Body of pancreas (tissue), 4 donors: ENCODE measurements around the gene RGSL1.

Source experiments
- POLR2A ChIP-seq, 3 donors: fragments of 450-650 bp; IDR thresholded peaks; one replicate each; pipeline ENCODE4 v1.6.1; 2016; ENCODE audit warnings: antibody characterized with exemption in 3 of 3, mild to moderate bottlenecking in 2 of 3
- TF ChIP-seq, protein P1 (sequence below), 7 experiments: fragments of 450-650 bp in 4 of 7; fragments of 200-600 bp in 3 of 7; sonication (generic) in 3 of 7; IDR thresholded peaks; one replicate each; pipeline ENCODE4 v1.5.1; 2016 to 2019; ENCODE audit warnings: antibody characterized with exemption in 7 of 7

DNA sequence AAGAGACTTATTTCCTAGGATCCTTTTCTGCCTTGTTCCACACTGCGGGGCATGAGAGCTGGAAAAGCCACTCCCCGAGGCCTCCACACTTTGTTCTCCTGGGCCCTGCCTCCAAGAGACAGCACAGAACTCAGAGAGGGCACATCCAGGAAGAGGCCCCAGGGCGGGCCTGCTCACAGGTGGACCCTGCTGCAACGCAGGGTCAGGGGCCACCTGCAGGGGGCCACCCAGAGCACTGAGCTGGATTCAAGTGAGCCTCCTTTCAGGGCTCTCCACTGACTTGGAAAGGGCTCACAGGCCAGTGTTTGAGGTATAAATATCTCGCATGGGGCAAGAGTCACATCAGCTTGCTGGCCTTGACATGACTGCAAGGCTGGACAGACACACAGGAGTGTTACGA is 149.4 kb downstream of the RGSL1 start:
- TF ChIP-seq POLR2A (IDR thresholded peaks at IDR 0.05), result no peak
- TF ChIP-seq, protein P1, sequence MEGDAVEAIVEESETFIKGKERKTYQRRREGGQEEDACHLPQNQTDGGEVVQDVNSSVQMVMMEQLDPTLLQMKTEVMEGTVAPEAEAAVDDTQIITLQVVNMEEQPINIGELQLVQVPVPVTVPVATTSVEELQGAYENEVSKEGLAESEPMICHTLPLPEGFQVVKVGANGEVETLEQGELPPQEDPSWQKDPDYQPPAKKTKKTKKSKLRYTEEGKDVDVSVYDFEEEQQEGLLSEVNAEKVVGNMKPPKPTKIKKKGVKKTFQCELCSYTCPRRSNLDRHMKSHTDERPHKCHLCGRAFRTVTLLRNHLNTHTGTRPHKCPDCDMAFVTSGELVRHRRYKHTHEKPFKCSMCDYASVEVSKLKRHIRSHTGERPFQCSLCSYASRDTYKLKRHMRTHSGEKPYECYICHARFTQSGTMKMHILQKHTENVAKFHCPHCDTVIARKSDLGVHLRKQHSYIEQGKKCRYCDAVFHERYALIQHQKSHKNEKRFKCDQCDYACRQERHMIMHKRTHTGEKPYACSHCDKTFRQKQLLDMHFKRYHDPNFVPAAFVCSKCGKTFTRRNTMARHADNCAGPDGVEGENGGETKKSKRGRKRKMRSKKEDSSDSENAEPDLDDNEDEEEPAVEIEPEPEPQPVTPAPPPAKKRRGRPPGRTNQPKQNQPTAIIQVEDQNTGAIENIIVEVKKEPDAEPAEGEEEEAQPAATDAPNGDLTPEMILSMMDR (IDR thresholded peaks at IDR 0.05), result peak in 1 of 7 experiments; percentile 3
